Activated naive CD4-positive, alpha-beta T cell treated with anti-CD3 and anti-CD28 coated beads for 36 hours (primary cell): Measurements from ENCODE around the gene CACNA1C. TPM values are rescaled to one million over a fixed set of nuclear protein-coding genes. Genes with fewer than 3 reads are reported as not detected.

Experiments used
- CTCF ChIA-PET: fragments of 350-600 bp; sonication (Branson Sonifier 250); formaldehyde crosslinking; loops from one replicate; lab custom pipeline; 2021; ENCODE audit warnings: antibody characterized with exemption; lab: Charles Lee
- DNase-seq: peaks from one replicate; pipeline ENCODE4 v3.0.0-alpha.2; 2020
- H3K27ac Mint-ChIP-seq: one replicate; pipeline ENCODE4 v1.8.0; 2021; ENCODE audit warnings: mild to moderate bottlenecking, mixed read lengths
- H3K27me3 Mint-ChIP-seq: one replicate; pipeline ENCODE4 v1.8.0; 2021; ENCODE audit warnings: low read depth, mixed read lengths
- H3K36me3 Mint-ChIP-seq: one replicate; pipeline ENCODE4 v1.8.0; 2021; ENCODE audit warnings: low read depth, mixed read lengths
- H3K4me1 Mint-ChIP-seq: one replicate; pipeline ENCODE4 v1.8.0; 2021; ENCODE audit warnings: low read depth, mixed read lengths
- H3K4me3 Mint-ChIP-seq: one replicate; pipeline ENCODE4 v1.8.0; 2021; ENCODE audit warnings: mild to moderate bottlenecking, moderate library complexity, mixed read lengths
- H3K9me3 Mint-ChIP-seq: one replicate; pipeline ENCODE4 v1.8.0; 2021; ENCODE audit warnings: mixed read lengths
- intact Hi-C: fragments of 100-400 bp; cut with micrococcal nuclease; formaldehyde crosslinking; loops from one replicate; pipeline ENCODE4 v1.15.1; 2023
- total RNA-seq, 2 experiments: library from RNA; stranded (reverse); gene quantifications; one replicate each; pipeline ENCODE4 v1.2.3, GENCODE V29; 2021

CACNA1C gene
- total RNA-seq, 2 experiments from 2014 or later: 0.02 to 0.12 TPM

DNA sequence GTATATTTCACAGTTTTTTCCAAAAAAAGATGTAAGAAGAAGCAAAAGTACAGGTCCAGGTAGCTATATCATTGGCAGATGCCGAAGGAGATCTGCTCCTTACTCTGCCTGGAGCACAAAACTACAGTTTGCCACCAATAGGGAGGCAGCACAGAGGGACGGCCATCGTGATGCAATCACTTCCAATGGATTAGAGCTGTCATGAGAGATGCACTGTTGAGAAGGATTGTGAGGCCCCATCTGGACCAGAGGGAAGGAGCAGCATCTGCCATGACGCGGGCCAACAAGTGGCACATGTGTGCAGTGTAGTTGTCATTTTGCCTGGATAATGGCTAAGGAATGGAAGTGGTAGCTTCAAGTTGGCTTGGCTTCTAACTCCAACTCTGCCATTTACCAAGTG is 423.2 kb downstream of the CACNA1C start:
- DNase-seq: no peak
- Mint-ChIP-seq H3K4me1 (no peaks in the 10 kb centered on the region), H3K9me3 (peaks cover 2% of the 10 kb centered on the region), H3K36me3 (no peaks in the 10 kb centered on the region), H3K27ac (no peak overlapping the region), H3K4me3 (no peak overlapping the region), H3K27me3 (no peaks in the 10 kb centered on the region)
- intact Hi-C loops: no loop called here
- CTCF ChIA-PET: no interaction called here

DNA sequence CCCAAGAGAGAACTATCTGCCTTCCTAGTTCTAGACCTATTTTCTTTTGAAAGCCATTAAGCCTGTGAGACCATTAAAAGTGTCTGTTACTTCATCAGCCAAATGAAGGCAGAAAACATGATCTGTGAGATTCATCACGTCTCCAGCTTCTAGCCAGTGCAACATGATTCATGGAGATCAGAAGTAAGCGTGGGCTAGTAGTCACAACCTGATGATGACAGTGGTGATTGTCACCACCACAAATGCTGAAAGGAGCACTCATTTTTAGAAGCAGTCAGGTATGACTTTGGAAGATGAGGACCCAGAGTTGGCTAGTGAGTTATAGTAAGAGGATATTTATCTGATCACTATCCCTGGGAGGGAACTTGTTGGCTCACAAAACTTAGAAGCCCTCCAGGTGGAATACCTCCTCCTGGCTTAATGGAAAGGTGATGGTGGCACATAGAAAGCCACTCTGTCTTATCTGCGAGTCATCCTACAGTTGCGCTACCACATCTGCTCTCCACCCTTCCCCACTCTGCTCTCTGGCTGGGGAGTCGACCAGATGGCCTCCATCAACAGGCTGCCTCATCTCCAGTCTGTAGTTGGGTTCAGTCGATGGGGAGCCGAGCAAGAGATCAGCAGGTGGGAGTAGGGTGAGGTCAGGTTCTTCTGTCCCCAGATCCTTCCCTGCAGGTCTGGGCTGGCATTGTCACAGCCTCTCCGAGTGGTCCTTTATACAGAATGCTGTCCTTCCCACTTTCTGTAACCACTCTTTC is 424.4 kb downstream of the CACNA1C start:
- Mint-ChIP-seq H3K4me3 (no peak overlapping the region), H3K36me3 (no peaks in the 10 kb centered on the region), H3K27me3 (no peaks in the 10 kb centered on the region), H3K27ac (no peak overlapping the region), H3K9me3 (peaks cover under 1% of the 10 kb centered on the region), H3K4me1 (no peaks in the 10 kb centered on the region)
- no peak for DNase-seq
- CTCF ChIA-PET: no interaction called here
- intact Hi-C loops: no loop called here

DNA sequence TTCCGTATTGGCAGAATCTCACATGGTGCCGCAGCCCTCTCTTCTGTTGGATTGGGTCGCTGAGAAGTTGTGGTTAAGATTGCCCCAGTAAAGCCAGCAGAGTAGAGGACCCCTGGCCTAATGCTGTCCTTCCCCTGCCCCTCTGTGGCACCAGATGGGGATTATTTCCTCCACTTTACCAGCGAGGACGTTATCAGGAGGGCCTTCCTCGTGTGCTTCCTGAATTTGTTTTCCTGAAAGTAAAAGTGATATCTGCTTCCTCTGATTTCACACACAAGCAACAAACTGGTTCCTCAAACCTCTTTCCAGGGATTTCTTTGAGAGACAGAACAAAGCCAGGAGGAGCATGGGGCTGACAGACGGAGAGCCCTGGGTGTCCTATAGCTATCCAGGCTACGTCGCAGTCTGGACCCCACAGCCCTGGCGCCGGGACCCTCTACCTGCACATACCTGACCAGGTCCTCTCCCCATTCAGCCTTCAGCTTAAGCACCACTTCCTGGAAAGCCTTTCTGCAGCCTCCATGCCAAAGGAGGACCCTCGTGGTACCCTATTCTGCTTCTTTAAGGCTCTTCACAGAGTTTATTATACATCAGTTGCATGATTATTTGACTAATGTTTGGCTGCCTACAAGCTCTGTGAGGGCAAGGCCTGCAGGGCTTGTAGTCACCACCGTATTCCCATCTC is 427.2 kb downstream of the CACNA1C start:
- no peak for DNase-seq
- intact Hi-C loops: no loop called here
- Mint-ChIP-seq H3K27ac (no peak overlapping the region), H3K27me3 (no peaks in the 10 kb centered on the region), H3K4me1 (no peaks in the 10 kb centered on the region), H3K36me3 (no peaks in the 10 kb centered on the region), H3K9me3 (no peaks in the 10 kb centered on the region), H3K4me3 (no peak overlapping the region)
- CTCF ChIA-PET: no interaction called here

DNA sequence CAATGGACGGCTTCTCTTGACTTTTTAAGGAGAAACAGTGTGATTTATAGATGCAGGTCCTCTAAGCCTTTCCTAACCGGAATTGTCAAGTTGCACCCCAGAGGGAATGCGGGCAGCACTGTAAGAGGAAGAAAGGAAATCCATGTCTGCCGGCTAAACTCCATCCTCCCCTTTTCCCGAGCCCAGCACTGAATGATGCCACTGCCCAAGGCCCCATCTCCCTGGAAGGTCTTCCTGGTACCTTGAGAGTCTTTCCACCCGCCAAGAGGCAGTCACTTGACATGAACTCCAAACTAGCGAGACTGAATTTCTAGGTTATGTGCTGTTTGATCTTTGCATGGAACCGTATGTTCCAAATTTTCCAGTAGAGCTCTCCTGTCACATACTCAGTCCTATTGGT is 428.6 kb downstream of the CACNA1C start:
- DNase-seq: no peak
- H3K27ac Mint-ChIP-seq: no peak overlapping the region
- CTCF ChIA-PET: no interaction called here
- H3K4me3 Mint-ChIP-seq: no peak overlapping the region
- H3K27me3 Mint-ChIP-seq: no peaks in the 10 kb centered on the region
- no peaks in the 10 kb centered on the region for H3K9me3 Mint-ChIP-seq
- intact Hi-C loops: no loop called here
- H3K4me1 Mint-ChIP-seq: no peaks in the 10 kb centered on the region
- no peaks in the 10 kb centered on the region for H3K36me3 Mint-ChIP-seq

DNA sequence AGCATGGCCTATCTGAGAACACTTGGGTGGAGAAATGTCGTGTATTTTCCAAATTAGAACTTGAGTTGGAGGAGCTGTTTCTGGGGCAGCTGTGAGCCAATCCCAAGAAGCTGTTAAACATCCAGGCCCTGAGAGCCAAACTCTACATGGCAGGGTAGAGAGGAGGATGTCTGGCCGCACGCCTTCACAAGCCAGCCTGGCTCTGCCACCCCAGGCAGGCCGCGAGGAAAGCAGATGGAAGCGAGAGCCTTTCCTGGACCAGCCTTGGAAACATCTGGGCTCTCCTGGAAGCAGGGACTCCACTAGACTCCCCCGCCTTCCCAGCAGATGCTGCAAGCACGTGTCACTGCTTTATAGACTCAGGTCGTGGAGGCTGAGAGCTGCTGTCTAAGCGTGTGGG is 429.2 kb downstream of the CACNA1C start:
- Mint-ChIP-seq H3K27me3 (no peaks in the 10 kb centered on the region), H3K9me3 (no peaks in the 10 kb centered on the region), H3K4me3 (no peak overlapping the region), H3K27ac (no peak overlapping the region), H3K36me3 (no peaks in the 10 kb centered on the region), H3K4me1 (no peaks in the 10 kb centered on the region)
- CTCF ChIA-PET: no interaction called here
- no peak for DNase-seq
- intact Hi-C loops: no loop called here

DNA sequence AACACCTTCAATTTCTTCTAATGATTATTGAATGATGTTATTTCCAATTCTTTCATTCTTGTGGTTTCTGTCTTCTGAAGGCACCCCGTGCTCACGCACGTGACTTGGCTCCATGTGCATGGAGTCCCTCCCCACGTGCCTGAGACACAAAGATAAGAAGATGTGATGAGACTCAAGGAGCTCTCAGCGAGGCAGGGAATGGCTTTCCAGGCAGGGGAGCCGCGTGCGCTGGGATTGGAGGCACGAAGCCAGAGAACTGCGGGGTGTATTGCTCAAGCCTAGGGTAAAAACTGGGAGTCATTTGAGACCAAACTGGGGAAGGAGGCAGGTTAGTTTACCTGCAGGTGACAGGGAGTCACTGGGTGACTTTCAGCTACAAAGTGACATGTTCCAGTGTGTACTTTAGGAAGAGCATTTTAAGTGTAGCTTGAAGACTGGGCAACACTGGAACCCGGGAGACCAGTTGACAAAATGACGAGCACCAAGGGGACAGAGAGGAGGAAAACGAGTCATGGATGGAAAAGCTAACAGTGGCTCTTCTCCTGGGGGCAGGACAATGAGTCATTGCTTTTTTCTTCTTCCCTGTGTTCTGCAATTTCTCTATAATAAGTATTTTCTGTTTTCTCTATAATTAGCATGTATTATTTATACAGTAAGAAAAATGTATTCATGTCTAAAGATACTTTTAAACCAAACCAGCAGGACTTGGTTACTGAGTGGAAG is 430.3 kb downstream of the CACNA1C start:
- Mint-ChIP-seq H3K27me3 (no peaks in the 10 kb centered on the region), H3K27ac (no peak overlapping the region), H3K4me3 (no peak overlapping the region), H3K9me3 (no peaks in the 10 kb centered on the region), H3K36me3 (no peaks in the 10 kb centered on the region), H3K4me1 (no peaks in the 10 kb centered on the region)
- CTCF ChIA-PET: no interaction called here
- DNase-seq: no peak
- intact Hi-C loops: no loop called here

DNA sequence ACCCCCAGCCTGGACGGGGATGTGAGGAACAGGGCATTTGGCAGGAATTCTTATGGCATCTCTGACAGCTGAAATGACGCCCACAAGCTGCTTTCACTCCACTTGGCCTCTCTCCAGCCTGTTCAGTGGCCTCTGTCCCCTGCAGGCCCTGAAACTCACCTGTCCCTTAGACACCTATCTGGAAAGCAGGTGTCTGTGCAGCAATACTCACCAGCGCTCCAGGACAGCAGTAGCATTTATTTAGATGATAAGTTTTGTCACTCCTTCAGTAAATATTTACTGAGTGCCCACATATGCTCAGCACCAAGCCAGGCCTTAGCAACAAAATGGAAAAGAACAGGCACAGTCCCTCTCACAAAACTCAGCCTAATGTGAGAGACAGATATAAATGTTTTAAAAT is 430.9 kb downstream of the CACNA1C start:
- Mint-ChIP-seq H3K9me3 (no peaks in the 10 kb centered on the region), H3K36me3 (no peaks in the 10 kb centered on the region), H3K27me3 (no peaks in the 10 kb centered on the region), H3K4me3 (no peak overlapping the region), H3K27ac (no peak overlapping the region), H3K4me1 (no peaks in the 10 kb centered on the region)
- intact Hi-C loops: no loop called here
- CTCF ChIA-PET: no interaction called here
- DNase-seq: no peak

DNA sequence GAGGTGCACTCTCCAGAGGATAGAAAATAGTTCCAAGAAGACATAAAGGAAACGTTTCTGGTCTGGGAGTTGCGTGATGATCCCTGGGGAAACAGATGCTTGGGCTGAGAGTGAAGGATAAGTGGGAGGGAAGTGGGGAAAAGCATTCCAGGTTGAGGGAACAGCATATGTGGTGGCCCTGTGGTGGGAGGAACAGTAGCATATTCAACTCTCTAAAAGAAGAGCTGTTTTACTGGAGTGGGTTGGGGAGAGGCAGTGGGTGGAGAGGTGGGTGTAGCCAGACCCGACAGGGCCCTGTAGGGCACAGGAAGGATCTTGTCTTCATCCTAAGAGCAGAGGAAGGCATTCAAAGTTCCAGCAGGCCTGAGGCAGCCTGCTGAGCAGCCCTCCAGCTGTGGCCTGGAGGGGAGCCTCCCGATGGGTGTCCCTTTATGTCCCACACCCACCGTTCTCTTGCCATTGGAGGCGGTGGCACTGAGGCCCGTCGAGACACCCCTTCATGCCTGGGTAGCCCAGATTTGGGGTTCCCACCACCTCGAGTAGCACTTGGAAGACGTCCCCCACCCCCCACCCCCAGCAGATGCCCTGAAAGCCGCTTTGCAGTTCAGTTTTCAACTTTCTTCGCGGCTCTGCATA is 431.5 kb downstream of the CACNA1C start:
- Mint-ChIP-seq H3K4me3 (no peak overlapping the region), H3K36me3 (no peaks in the 10 kb centered on the region), H3K27me3 (no peaks in the 10 kb centered on the region), H3K27ac (no peak overlapping the region), H3K4me1 (no peaks in the 10 kb centered on the region), H3K9me3 (no peaks in the 10 kb centered on the region)
- CTCF ChIA-PET: interaction anchor here (1.3 kb wide), 1 partner anchor 19 kb away, joined by 3 read pairs; no protein-coding TSS in a partner anchor
- intact Hi-C loops: no loop called here
- no peak for DNase-seq

DNA sequence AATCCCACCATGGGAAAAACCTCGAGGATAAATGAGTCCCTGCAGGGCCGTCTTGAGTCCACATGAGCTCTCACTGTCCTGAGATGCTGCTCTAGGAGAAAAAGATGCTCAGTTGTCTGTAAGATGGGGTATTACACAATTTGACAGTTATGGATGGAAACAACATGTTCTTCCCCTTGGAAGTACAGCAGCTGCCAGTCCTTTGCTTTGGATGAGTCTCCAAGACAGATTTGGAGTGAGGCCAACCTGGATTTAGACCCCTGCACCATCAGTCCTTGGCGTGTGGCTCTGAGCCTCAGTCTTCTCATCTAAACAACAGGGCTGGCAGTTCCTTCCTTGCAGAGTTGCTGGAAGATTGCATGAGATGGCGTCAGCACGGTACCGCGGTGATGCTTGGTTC is 432.9 kb downstream of the CACNA1C start:
- Mint-ChIP-seq H3K9me3 (no peaks in the 10 kb centered on the region), H3K27ac (no peak overlapping the region), H3K4me3 (no peak overlapping the region), H3K36me3 (no peaks in the 10 kb centered on the region), H3K4me1 (no peaks in the 10 kb centered on the region), H3K27me3 (no peaks in the 10 kb centered on the region)
- DNase-seq: no peak
- CTCF ChIA-PET: interaction anchor here (1.3 kb wide), 1 partner anchor 17 kb away, joined by 3 read pairs; no protein-coding TSS in a partner anchor
- intact Hi-C loops: no loop called here

DNA sequence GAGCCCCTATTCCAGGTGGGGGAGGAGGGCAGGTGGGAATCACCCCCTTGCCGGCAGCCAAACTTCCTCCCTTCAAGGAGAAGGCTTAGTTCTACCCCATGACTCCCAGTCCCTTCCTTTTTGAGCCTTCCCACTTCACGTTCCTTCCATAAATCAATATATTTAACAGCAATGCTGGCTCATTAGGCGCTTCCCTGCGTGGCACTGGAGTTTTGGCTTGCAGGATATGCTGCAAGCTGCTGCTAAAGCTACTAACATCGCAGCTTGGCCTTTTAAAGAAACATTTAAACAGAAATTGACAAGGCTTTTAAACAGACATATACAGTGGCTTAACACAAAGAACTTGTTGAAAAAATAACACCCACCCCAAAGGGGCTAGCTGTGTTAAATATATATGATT is 434.0 kb downstream of the CACNA1C start:
- H3K27me3 Mint-ChIP-seq: no peaks in the 10 kb centered on the region
- CTCF ChIA-PET: no interaction called here
- H3K9me3 Mint-ChIP-seq: no peaks in the 10 kb centered on the region
- H3K27ac Mint-ChIP-seq: no peak overlapping the region
- H3K36me3 Mint-ChIP-seq: no peaks in the 10 kb centered on the region
- intact Hi-C loops: no loop called here
- no peak overlapping the region for H3K4me3 Mint-ChIP-seq
- DNase-seq: no peak
- no peaks in the 10 kb centered on the region for H3K4me1 Mint-ChIP-seq

DNA sequence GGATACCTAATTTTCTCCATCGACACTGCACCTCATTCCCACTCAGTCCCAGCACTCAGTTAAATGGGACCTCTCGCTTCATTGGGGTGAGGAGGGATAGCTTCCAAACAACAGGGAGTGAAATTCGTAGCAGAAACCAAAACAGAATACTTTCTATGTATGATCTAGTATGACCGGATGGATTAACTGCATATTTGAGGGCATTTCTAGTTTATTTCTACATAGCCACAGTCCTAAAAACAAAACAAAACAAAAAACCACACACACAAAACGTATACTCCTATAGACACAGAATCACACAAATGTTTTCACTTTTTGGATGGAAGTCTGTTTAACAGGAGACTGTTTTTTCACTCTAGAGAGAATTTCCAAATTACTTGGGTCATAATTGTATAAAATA is 434.5 kb downstream of the CACNA1C start:
- intact Hi-C loops: no loop called here
- Mint-ChIP-seq H3K4me3 (no peak overlapping the region), H3K27me3 (no peaks in the 10 kb centered on the region), H3K9me3 (no peaks in the 10 kb centered on the region), H3K4me1 (no peaks in the 10 kb centered on the region), H3K36me3 (no peaks in the 10 kb centered on the region), H3K27ac (no peak overlapping the region)
- DNase-seq: no peak
- CTCF ChIA-PET: interaction anchor here (0.5 kb wide), 1 partner anchor 556 kb away, joined by 3 read pairs; no protein-coding TSS in a partner anchor

DNA sequence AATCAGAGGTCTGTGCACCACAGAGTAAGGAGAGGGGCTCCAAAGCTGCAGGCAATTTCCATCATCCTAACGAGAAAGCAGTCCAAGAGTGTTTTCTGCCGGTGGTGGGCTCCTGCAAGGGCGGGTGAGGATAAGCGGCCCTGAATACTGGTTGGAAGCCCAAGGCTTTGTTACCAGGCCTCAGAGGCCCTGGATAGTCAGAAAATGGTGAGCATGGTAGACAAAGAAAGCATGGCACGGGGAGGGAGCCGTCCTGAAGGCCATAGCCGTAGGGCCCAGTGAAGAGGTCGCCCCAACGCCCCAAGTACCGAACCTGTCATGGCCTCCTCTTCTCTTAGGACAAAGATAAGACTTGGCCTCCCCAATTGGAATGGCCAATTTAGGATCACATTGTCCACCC is 435.3 kb downstream of the CACNA1C start:
- no peak for DNase-seq
- intact Hi-C loops: no loop called here
- CTCF ChIA-PET: no interaction called here
- Mint-ChIP-seq H3K4me3 (no peak overlapping the region), H3K36me3 (no peaks in the 10 kb centered on the region), H3K27me3 (peaks cover 5% of the 10 kb centered on the region), H3K27ac (no peak overlapping the region), H3K4me1 (no peaks in the 10 kb centered on the region), H3K9me3 (no peaks in the 10 kb centered on the region)
